NT2/D1 (cell line): ENCODE data around the gene PLLP.

Experiments used
- DNase-seq: peaks from one replicate; pipeline ENCODE4 v3.0.0-alpha.2; 2011; ENCODE audit warnings: low read depth, low spot score
- H3K27me3 ChIP-seq: 2 replicates; pipeline ENCODE4 v1.6.0; 2011; ENCODE audit warnings: mild to moderate bottlenecking; ENCODE audit not compliant: insufficient read length, insufficient read depth
- H3K36me3 ChIP-seq: 2 replicates; pipeline ENCODE4 v1.6.1; 2011; ENCODE audit warnings: mild to moderate bottlenecking, low read length, mixed read lengths; ENCODE audit not compliant: insufficient read depth, insufficient read length
- H3K4me1 ChIP-seq: 2 replicates; pipeline ENCODE4 v1.5.1; 2011; ENCODE audit not compliant: insufficient read depth, insufficient read length
- H3K4me3 ChIP-seq: 2 replicates; pipeline ENCODE4 v1.5.1; 2011; ENCODE audit warnings: low read depth; ENCODE audit not compliant: insufficient read length
- H3K9ac ChIP-seq: 2 replicates; pipeline ENCODE4 v1.6.0; 2011; ENCODE audit warnings: low read depth; ENCODE audit not compliant: insufficient read length
- H3K9me3 ChIP-seq: 2 replicates; pipeline ENCODE4 v1.5.1; 2011; ENCODE audit warnings: mild to moderate bottlenecking, low read length; ENCODE audit not compliant: insufficient read depth
- SUZ12 ChIP-seq: IDR thresholded peaks from 2 replicates; pipeline ENCODE4 v1.6.1; 2011; ENCODE audit not compliant: insufficient read length, insufficient read depth; ENCODE audit errors: extremely low read depth
- YY1 ChIP-seq: IDR thresholded peaks from 2 replicates; pipeline ENCODE4 v1.6.1; 2011; ENCODE audit not compliant: insufficient read length, insufficient read depth
- ZNF274 ChIP-seq: IDR thresholded peaks from 2 replicates; pipeline ENCODE4 v1.6.1; 2011; ENCODE audit warnings: mild to moderate bottlenecking, low read depth, low read length

Gene PLLP

DNA sequence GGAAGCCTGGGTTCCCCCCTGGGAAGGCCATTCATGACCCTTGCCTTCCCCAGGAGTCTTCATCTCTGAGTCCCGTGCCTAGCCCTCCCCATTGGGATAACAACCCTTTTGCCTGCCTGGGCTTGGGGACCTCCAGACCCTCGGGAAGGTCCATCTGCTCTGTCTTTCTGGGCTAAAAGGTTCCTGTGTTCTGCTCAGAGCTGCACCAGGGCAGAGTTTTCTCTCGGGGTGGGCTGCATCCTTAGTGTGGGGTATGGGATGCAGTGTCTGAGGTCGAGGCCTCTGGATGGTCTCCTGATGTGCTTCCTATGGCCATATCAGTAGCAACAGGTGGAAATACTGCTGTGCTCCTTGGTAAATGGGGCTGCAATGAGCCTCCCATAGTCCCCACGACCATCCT is 22.9 kb upstream of the PLLP start:
- H3K9ac ChIP-seq = no peak overlapping the region
- H3K9me3 ChIP-seq = no peaks in the 10 kb centered on the region
- DNase-seq = no peak
- no peaks in the 10 kb centered on the region for H3K27me3 ChIP-seq
- H3K36me3 ChIP-seq = no peaks in the 10 kb centered on the region
- H3K4me1 ChIP-seq = peaks cover 11% of the 10 kb centered on the region
- TF ChIP-seq ZNF274 (no peak), YY1 (no peak), SUZ12 (no peak)
- no peak overlapping the region for H3K4me3 ChIP-seq

DNA sequence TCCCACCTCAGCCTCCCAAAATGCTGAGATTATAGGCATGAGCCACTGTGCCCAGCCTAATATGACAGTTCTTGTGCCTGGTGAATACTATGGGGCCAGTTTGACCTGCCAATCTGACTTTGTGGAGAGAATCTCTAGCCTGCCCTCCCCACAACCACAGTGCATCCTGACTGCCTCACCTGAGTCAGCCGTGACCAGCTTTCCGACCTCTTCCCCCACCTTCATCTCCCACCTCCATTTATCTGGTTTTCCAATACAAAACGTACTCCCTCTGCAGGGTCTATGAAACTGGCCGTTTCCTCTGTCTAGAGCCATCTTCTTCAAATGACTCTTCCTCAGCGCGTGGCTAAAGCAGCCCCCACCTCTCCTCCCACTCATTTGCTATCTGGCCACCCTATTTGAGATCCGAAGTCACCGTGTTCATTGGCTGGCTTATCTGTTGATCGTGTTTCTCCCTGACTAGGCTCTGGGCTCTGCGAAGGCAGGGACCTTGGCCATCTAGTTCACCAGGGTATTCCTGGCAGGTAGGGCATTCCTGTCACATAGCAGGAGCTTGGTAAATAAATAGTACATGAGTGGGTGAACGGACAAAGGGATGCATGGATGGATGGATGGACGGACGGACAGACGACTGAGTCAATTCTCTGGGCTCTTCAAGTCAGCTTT is 22.3 kb upstream of the PLLP start:
- no peaks in the 10 kb centered on the region for H3K9me3 ChIP-seq
- no peak overlapping the region for H3K4me3 ChIP-seq
- no peak overlapping the region for H3K9ac ChIP-seq
- TF ChIP-seq ZNF274 (no peak), YY1 (no peak), SUZ12 (no peak)
- no peaks in the 10 kb centered on the region for H3K36me3 ChIP-seq
- DNase-seq = no peak
- H3K27me3 ChIP-seq = no peaks in the 10 kb centered on the region
- peaks cover 11% of the 10 kb centered on the region for H3K4me1 ChIP-seq

GRCh38 chr16:57305159-57305811 is 20.8 kb upstream of the PLLP start:
- peaks cover 8% of the 10 kb centered on the region for H3K4me1 ChIP-seq
- no peak overlapping the region for H3K9ac ChIP-seq
- no peak for TF ChIP-seq ZNF274
- TF ChIP-seq SUZ12 = no peak
- no peak for TF ChIP-seq YY1
- no peaks in the 10 kb centered on the region for H3K36me3 ChIP-seq
- DNase-seq = no peak
- no peaks in the 10 kb centered on the region for H3K27me3 ChIP-seq
- H3K4me3 ChIP-seq = no peak overlapping the region
- no peaks in the 10 kb centered on the region for H3K9me3 ChIP-seq

- no peaks in the 10 kb centered on the region for H3K9me3 ChIP-seq
- H3K27me3 ChIP-seq = no peaks in the 10 kb centered on the region
- H3K4me3 ChIP-seq = no peak overlapping the region
- H3K4me1 ChIP-seq = peaks cover 8% of the 10 kb centered on the region
- DNase-seq = no peak
- H3K9ac ChIP-seq = no peak overlapping the region
- no peaks in the 10 kb centered on the region for H3K36me3 ChIP-seq
- TF ChIP-seq YY1 = no peak
- TF ChIP-seq SUZ12 = no peak
- no peak for TF ChIP-seq ZNF274
These were observed 19.9 kb upstream of the PLLP start for GRCh38 chr16:57304169-57305061.

DNA sequence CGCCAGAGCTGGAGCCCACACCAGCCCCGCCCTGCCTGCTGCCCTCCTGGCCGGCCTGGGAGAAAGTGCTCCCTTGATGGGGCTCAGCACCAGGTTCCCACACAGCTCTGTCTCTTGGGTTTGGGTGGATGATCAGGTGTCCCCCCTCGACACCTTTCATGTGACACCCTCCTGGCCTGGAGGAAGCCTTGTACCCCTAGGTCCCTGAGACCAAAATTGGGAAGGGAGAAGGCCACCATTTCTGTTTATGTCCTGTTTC is 19.4 kb upstream of the PLLP start:
- H3K36me3 ChIP-seq = no peaks in the 10 kb centered on the region
- no peak overlapping the region for H3K9ac ChIP-seq
- no peak for TF ChIP-seq ZNF274
- no peak for TF ChIP-seq YY1
- no peak for TF ChIP-seq SUZ12
- H3K4me3 ChIP-seq = no peak overlapping the region
- no peak for DNase-seq
- no peaks in the 10 kb centered on the region for H3K9me3 ChIP-seq
- peaks cover 9% of the 10 kb centered on the region for H3K4me1 ChIP-seq
- H3K27me3 ChIP-seq = no peaks in the 10 kb centered on the region

DNA sequence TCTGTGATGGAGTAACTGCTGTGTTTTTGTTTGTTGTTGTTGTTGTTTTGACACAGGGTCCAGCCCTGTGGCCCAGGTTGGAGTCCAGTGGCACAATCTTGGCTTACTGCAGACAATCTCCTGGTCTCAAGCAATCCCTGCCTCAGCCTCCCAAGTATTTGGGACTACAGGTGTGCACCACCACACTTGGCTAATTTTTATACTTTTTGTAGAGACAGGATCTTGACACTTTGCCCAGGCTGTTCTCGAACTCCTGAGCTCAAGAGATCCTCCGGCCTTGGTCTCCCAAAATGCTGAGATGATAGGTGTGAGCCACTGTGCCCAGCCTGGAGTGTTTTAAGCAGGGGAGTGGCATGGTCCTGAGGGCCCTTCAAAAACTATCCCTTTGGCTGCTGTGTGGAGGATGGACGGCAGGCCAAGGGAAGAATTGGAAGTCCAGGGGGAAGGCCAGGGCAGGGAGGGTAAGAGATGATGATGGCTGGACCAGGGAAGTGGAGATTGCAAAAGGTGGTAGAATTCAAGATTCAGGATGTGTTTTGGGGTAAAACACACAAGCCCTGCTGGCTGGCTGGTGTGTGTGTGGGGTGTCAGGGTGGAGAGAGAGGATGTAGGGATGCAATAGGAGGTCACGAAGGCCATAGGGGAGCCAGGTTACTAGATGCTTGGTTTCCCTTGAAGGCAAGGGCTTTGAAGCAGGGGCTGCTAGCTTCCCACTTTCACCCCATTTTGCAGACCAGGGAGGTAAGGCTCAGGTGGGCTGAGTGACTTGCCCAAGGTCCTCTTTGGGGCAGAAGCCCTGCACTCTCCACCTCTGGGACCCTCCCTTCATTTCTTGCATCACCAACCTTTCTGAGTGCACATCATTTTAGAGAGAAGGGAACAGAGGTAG is 18.8 kb upstream of the PLLP start:
- Histone ChIP-seq H3K36me3 (no peaks in the 10 kb centered on the region), H3K9ac (no peak overlapping the region), H3K4me3 (no peak overlapping the region), H3K9me3 (no peaks in the 10 kb centered on the region), H3K4me1 (peaks cover 10% of the 10 kb centered on the region), H3K27me3 (no peaks in the 10 kb centered on the region)
- TF ChIP-seq YY1 (no peak), SUZ12 (no peak), ZNF274 (no peak)
- DNase-seq = no peak
